Endothelial cell (in vitro differentiated cells): ENCODE data around the gene LTBP4. TPM values are rescaled to one million over a fixed set of nuclear protein-coding genes. Genes with fewer than 3 reads are reported as not detected.

Experiments used
- DNase-seq: peaks from one replicate; pipeline ENCODE4 v3.0.0; 2021; ENCODE audit warnings: low spot score
- H3K27ac Mint-ChIP-seq: one replicate; pipeline ENCODE4 v1.8.0; 2021; ENCODE audit warnings: mixed read lengths, inconsistent platforms; ENCODE audit not compliant: unreplicated experiment
- H3K27me3 Mint-ChIP-seq: one replicate; pipeline ENCODE4 v1.8.0; 2021; ENCODE audit warnings: mild to moderate bottlenecking, moderate library complexity, mixed read lengths, inconsistent platforms; ENCODE audit not compliant: unreplicated experiment
- H3K36me3 Mint-ChIP-seq: one replicate; pipeline ENCODE4 v1.8.0; 2021; ENCODE audit warnings: mild to moderate bottlenecking, low read depth, mixed read lengths, inconsistent platforms; ENCODE audit not compliant: unreplicated experiment
- H3K4me1 Mint-ChIP-seq: one replicate; pipeline ENCODE4 v1.8.0; 2021; ENCODE audit warnings: mild to moderate bottlenecking, mixed read lengths, inconsistent platforms; ENCODE audit not compliant: unreplicated experiment
- H3K4me3 Mint-ChIP-seq: one replicate; pipeline ENCODE4 v1.8.0; 2021; ENCODE audit warnings: mild to moderate bottlenecking, mixed read lengths, inconsistent platforms; ENCODE audit not compliant: unreplicated experiment
- H3K9me3 Mint-ChIP-seq: one replicate; pipeline ENCODE4 v1.8.0; 2021; ENCODE audit warnings: mixed read lengths, inconsistent platforms; ENCODE audit not compliant: unreplicated experiment
- total RNA-seq: library from RNA; stranded (reverse); fragmentation: NEBNext Ultra II Directional; extraction: Animal tissue kit (Norgen Biotek cat#: 25700); gene quantifications from one replicate; pipeline ENCODE4 v1.2.1, GENCODE V29; 2021; ENCODE audit not compliant: unreplicated experiment
- TF ChIP-seq, protein P1 (sequence below): fragments of 200-600 bp; sonication (generic); IDR thresholded peaks from one replicate; pipeline ENCODE4 v1.5.0; 2021; ENCODE audit warnings: antibody characterized with exemption; ENCODE audit not compliant: unreplicated experiment

LTBP4 gene
- total RNA-seq, 1 donor from 2014 or later: 175 TPM

DNA sequence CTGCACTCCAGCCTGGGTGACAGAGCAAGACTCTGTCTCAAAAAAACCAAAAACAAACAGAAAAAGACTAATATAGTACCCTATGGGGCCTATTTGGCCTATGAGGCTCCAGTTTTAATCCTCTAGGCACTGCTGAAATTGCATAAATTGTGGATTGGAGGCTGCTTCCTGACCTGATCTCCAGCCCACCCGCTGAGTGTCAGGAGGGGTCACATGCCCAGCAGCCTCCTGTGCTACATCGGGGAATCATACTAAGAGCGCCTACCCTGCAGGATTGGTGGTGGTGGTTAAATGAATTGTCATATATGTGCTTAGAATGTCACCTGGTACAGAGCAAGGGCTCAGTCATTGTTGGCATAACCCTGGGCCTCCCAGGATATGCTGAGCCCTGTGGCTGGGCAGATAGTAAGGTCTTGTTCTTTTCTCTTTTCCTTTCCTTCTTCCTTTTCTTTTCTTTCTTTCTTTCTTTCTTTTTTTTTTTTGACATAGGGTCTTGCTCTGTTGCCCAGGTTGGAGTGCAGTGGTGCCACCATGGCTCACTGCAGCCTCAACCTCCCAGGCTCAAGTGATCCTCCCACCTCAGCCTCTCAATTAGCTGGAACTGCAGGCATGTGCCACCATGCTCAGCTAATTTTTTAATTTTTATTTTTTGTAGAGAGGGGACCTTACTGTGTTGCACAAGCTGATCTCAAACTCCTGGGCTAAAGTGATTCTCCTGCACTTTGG lies 31.3 kb downstream of the LTBP4 start:
- peaks cover 2% of the 10 kb centered on the region for H3K4me1 Mint-ChIP-seq
- H3K4me3 Mint-ChIP-seq: no peak overlapping the region
- TF ChIP-seq, protein P1, sequence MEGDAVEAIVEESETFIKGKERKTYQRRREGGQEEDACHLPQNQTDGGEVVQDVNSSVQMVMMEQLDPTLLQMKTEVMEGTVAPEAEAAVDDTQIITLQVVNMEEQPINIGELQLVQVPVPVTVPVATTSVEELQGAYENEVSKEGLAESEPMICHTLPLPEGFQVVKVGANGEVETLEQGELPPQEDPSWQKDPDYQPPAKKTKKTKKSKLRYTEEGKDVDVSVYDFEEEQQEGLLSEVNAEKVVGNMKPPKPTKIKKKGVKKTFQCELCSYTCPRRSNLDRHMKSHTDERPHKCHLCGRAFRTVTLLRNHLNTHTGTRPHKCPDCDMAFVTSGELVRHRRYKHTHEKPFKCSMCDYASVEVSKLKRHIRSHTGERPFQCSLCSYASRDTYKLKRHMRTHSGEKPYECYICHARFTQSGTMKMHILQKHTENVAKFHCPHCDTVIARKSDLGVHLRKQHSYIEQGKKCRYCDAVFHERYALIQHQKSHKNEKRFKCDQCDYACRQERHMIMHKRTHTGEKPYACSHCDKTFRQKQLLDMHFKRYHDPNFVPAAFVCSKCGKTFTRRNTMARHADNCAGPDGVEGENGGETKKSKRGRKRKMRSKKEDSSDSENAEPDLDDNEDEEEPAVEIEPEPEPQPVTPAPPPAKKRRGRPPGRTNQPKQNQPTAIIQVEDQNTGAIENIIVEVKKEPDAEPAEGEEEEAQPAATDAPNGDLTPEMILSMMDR: no peak
- H3K9me3 Mint-ChIP-seq: peaks cover 4% of the 10 kb centered on the region
- DNase-seq: no peak
- peaks cover 5% of the 10 kb centered on the region for H3K36me3 Mint-ChIP-seq
- H3K27ac Mint-ChIP-seq: no peak overlapping the region
- peaks cover 13% of the 10 kb centered on the region for H3K27me3 Mint-ChIP-seq

DNA sequence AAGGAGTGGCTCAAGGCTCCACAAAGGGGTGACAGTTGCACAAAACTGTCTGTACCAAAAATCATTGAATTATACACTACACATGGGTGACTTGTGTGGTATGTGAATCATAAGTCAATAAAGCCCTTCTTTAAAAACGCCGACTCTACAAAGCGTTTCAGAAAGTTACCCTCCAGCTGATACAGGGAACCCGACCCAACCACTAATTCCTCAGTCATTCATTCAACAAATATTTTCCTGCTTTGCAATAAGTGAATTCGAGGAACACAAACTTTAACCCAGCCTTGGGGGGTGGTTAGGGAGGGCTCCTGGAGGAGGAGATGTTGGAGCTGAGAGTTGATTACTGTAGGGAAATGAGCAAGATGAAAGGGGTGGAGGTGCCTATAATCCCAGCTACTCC lies 32.0 kb downstream of the LTBP4 start:
- Mint-ChIP-seq H3K9me3 (peaks cover 4% of the 10 kb centered on the region), H3K27ac (no peak overlapping the region), H3K4me1 (peaks cover 2% of the 10 kb centered on the region), H3K27me3 (peaks cover 10% of the 10 kb centered on the region), H3K36me3 (peaks cover 5% of the 10 kb centered on the region), H3K4me3 (no peak overlapping the region)
- TF ChIP-seq, protein P1: no peak
- no peak for DNase-seq

DNA sequence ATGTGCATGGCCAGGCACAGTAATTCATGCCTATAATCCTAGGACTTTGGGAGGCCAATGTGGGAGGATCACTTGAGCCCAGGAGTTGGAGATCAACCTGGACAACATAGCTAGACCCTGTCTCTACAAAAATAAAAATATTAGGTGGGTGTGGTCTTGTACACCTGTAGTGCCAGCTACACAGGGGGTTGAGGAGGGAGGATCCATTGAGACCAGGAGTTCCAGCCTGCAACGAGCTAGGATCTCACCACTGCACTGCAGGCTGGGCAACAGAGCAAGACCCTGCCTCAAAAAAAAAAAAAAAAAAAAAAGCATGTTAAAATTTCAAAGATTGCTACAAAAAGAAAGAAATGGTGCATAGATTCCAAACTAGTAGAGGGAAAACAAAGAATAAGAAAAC lies 37.2 kb downstream of the LTBP4 start:
- H3K27ac Mint-ChIP-seq: no peak overlapping the region

DNA sequence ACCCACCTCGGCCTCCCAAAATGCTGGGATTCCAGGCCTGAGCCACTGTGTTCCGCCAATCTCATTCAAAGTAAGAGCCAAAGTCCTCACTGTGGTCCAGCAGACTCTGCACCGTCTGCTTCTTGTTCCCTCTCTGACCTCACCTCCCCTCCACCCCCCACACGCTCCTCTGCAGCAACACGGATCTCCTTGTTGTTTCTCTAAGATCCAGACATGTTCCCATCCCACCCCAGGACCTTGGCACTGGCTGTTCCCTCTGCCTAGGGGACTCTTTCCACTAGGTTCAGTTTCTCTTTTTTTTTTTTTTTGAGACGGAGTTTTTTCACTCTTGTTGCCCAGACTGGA lies 38.4 kb downstream of the LTBP4 start:
- TF ChIP-seq, protein P1: no peak
- H3K27me3 Mint-ChIP-seq: peaks cover 6% of the 10 kb centered on the region
- no peaks in the 10 kb centered on the region for H3K9me3 Mint-ChIP-seq
- H3K4me1 Mint-ChIP-seq: peaks cover 5% of the 10 kb centered on the region
- no peak overlapping the region for H3K4me3 Mint-ChIP-seq
- no peak overlapping the region for H3K27ac Mint-ChIP-seq
- no peaks in the 10 kb centered on the region for H3K36me3 Mint-ChIP-seq
- DNase-seq: no peak

More for the DNA sequence above, 37.2 kb downstream of the LTBP4 start:
- Mint-ChIP-seq H3K9me3 (no peaks in the 10 kb centered on the region), H3K36me3 (no peaks in the 10 kb centered on the region), H3K4me3 (no peak overlapping the region), H3K27me3 (peaks cover 6% of the 10 kb centered on the region), H3K4me1 (peaks cover 5% of the 10 kb centered on the region)
- DNase-seq: no peak
- TF ChIP-seq, protein P1: no peak

DNA sequence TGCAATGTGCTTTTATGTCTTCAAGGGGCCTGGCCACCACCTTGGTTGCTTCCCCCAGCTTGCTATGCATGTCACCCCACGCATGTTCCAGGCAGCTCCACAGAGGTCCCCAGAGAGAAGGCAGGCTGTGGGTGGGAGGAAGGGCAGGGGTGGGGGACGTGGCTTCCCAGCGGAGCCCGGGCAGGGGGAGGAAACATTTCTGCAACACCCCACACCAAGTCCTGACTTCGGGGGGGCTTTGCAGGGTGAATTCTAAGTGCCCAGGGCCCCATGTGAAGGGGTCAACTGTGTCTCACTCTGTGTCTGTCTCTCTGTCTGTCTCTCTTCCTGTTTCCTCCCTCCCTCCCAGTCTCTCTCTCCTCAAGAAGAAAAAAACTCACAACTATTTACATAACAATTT lies 39.6 kb downstream of the LTBP4 start:
- Mint-ChIP-seq H3K27me3 (no peaks in the 10 kb centered on the region), H3K4me3 (peak overlapping the region; percentile 38), H3K9me3 (no peaks in the 10 kb centered on the region), H3K27ac (no peak overlapping the region), H3K36me3 (no peaks in the 10 kb centered on the region), H3K4me1 (peaks cover 5% of the 10 kb centered on the region)
- no peak for DNase-seq
- TF ChIP-seq, protein P1: no peak
